Lung (tissue), 12 donors: ENCODE measurements around the gene TRIM66. TPM values are rescaled to one million over a fixed set of nuclear protein-coding genes. Genes with fewer than 3 reads are reported as not detected.

Experiments
- ATAC-seq: fragments of 200-7000 bp; cut with Tn5 transposase; one replicate; pipeline ENCODE4 v1.9.1; 2020; ENCODE audit warnings: moderate number of reproducible peaks; ENCODE audit not compliant: insufficient read depth, low FRiP score
- DNase-seq, 3 donors: peaks; one replicate each; pipeline ENCODE4 v3.0.0-alpha.2; 2013 to 2017
- H3K27ac ChIP-seq, 2 donors: one replicate each; pipeline ENCODE4 v1.5.1; 2013; ENCODE audit warnings: mild to moderate bottlenecking in 2 of 2, moderate library complexity in 2 of 2, control low read depth in 1 of 2, inconsistent platforms in 1 of 2, low read depth in 1 of 2, low read length in 1 of 2
- H3K27me3 ChIP-seq, 3 donors: one replicate each; pipeline ENCODE4 v1.5.1; 2013; ENCODE audit warnings: low read length in 2 of 3; ENCODE audit not compliant: control insufficient read depth in 3 of 3, insufficient read depth in 3 of 3
- H3K36me3 ChIP-seq, 4 donors: one replicate each; pipeline ENCODE4 v1.5.1; 2013; ENCODE audit warnings: low read length in 4 of 4, mild to moderate bottlenecking in 1 of 4, moderate library complexity in 1 of 4; ENCODE audit not compliant: control insufficient read depth in 4 of 4, insufficient read depth in 4 of 4
- H3K4me1 ChIP-seq, 5 donors: one replicate each; pipeline ENCODE4 v1.5.1; 2013; ENCODE audit warnings: low read length in 5 of 5, mild to moderate bottlenecking in 2 of 5, moderate library complexity in 1 of 5; ENCODE audit not compliant: control insufficient read depth in 5 of 5, insufficient read depth in 5 of 5
- H3K4me3 ChIP-seq: one replicate; pipeline ENCODE4 v1.5.1; 2013; ENCODE audit warnings: mild to moderate bottlenecking, control low read depth, moderate library complexity
- H3K9ac ChIP-seq, 2 donors: one replicate each; pipeline ENCODE4 v1.5.1; 2013; ENCODE audit warnings: low read length in 2 of 2, control low read depth in 1 of 2; ENCODE audit not compliant: insufficient read depth in 1 of 2
- H3K9me3 ChIP-seq, 4 donors: one replicate each; pipeline ENCODE4 v1.5.1; 2013; ENCODE audit warnings: low read length in 3 of 4, mild to moderate bottlenecking in 1 of 4, moderate library complexity in 1 of 4; ENCODE audit not compliant: control insufficient read depth in 4 of 4, insufficient read depth in 3 of 4
- WGBS, 2 donors: extraction: QIAGEN DNeasy Blood & Tissue Kit; methylation state at CpG; one replicate each; pipeline ENCODE4 v1.1.7; 2013; 5-methylcytosine and 5-hydroxymethylcytosine counted together
- polyA plus RNA-seq, 2 donors: library from polyadenylated mRNA; stranded (reverse); fragments of 200-250 nt; gene quantifications; one replicate each; pipeline ENCODE4 v1.2.1, GENCODE V29; 2013
- total RNA-seq, 2 donors: library from RNA; depleted of rRNA in 1 of 2; stranded (reverse); fragments of >200 nt in 1 of 2; gene quantifications; one replicate each; pipeline ENCODE4 v1.2.1, GENCODE V29; 2014 to 2021
- TF ChIP-seq, protein P1 (sequence below): IDR thresholded peaks from 2 replicates; pipeline ENCODE4 v1.5.1; 2012; ENCODE audit warnings: mild to moderate bottlenecking; ENCODE audit errors: control extremely low read depth, extremely low read depth
- donor health status: control.
- donor health status: control.
- donor health status: Bipolar disorder and iron deficiency.
- donor health status: healthy.
- donor health status: DM: yes; HTN: yes; CAD: no.

TRIM66 gene
- total and polyA plus RNA-seq, 4 donors: 2.0 to 23.9 (median 11.3) TPM

GRCh38 chr11:8691601-8692000, 9.1 kb upstream of the TRIM66 start:
- H3K36me3 ChIP-seq: peaks cover 18 to 27% (median 23%) of the 10 kb centered on the region in 4 donors
- ATAC-seq (no peak), DNase-seq (no peak)
- H3K27me3 ChIP-seq: no peaks in the 10 kb centered on the region
- H3K9ac ChIP-seq: no peak overlapping the region
- TF ChIP-seq, protein P1, sequence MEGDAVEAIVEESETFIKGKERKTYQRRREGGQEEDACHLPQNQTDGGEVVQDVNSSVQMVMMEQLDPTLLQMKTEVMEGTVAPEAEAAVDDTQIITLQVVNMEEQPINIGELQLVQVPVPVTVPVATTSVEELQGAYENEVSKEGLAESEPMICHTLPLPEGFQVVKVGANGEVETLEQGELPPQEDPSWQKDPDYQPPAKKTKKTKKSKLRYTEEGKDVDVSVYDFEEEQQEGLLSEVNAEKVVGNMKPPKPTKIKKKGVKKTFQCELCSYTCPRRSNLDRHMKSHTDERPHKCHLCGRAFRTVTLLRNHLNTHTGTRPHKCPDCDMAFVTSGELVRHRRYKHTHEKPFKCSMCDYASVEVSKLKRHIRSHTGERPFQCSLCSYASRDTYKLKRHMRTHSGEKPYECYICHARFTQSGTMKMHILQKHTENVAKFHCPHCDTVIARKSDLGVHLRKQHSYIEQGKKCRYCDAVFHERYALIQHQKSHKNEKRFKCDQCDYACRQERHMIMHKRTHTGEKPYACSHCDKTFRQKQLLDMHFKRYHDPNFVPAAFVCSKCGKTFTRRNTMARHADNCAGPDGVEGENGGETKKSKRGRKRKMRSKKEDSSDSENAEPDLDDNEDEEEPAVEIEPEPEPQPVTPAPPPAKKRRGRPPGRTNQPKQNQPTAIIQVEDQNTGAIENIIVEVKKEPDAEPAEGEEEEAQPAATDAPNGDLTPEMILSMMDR: no peak
- 88 to 92% methylated on average over 6 of the region's 6 CpGs for WGBS, 2 donors
- H3K27ac ChIP-seq: no peak overlapping the region
- peaks cover 0 to 18% (median 5%) of the 10 kb centered on the region in 5 donors for H3K4me1 ChIP-seq
- no peak overlapping the region for H3K4me3 ChIP-seq
- no peaks in the 10 kb centered on the region for H3K9me3 ChIP-seq

GRCh38 chr11:8690374-8691342, 8.2 kb upstream of the TRIM66 start:
- DNase-seq: no peak
- H3K4me1 ChIP-seq: peaks cover 0 to 18% (median 5%) of the 10 kb centered on the region in 5 donors
- no peak overlapping the region for H3K4me3 ChIP-seq
- H3K27ac ChIP-seq: no peak overlapping the region
- TF ChIP-seq, protein P1: no peak
- H3K36me3 ChIP-seq: peaks cover 17 to 28% (median 27%) of the 10 kb centered on the region in 4 donors
- ATAC-seq: no peak
- no peaks in the 10 kb centered on the region for H3K9me3 ChIP-seq
- H3K9ac ChIP-seq: no peak overlapping the region
- no peaks in the 10 kb centered on the region for H3K27me3 ChIP-seq
- 90 to 92% methylated on average over 4 of the region's 4 CpGs for WGBS, 2 donors

- ATAC-seq (no peak), DNase-seq (no peak)
- peaks cover 20 to 37% (median 32%) of the 10 kb centered on the region in 4 donors for H3K36me3 ChIP-seq
- no peaks in the 10 kb centered on the region for H3K9me3 ChIP-seq
- H3K27me3 ChIP-seq: no peaks in the 10 kb centered on the region
- 81 to 86% methylated on average over 8 of the region's 8 CpGs for WGBS, 2 donors
- TF ChIP-seq, protein P1: no peak
- H3K27ac ChIP-seq: no peak overlapping the region
- H3K4me3 ChIP-seq: no peak overlapping the region
- peaks cover 0 to 18% (median 6%) of the 10 kb centered on the region in 5 donors for H3K4me1 ChIP-seq
- no peak overlapping the region for H3K9ac ChIP-seq
Measured at GRCh38 chr11:8689726-8690255, 7.3 kb upstream of the TRIM66 start.
